ENCODE data around the gene LBX2.

GRCh38 chr2:74532222-74532621 is 32.8 kb upstream of the LBX2 start:
- TF ChIP-seq CTCF (IDR thresholded peaks at IDR 0.05) (no peak), EP300 (IDR thresholded peaks at IDR 0.05) (no peak), POLR2A (IDR thresholded peaks at IDR 0.05) (no peak), POLR2AphosphoS5 (IDR thresholded peaks at IDR 0.05) (no peak)
